Epithelial cell of esophagus (primary cell): ENCODE results near the gene GPR146.
"Not testable (repeated sequence)": the region's sequence is repeated elsewhere in the genome, so short reads cannot be mapped to it uniquely, and the experiment has no call there.

Experiments
- DNase-seq: peaks from one replicate; pipeline ENCODE4 v3.0.0; 2010; ENCODE audit warnings: low read depth
- H3K4me3 ChIP-seq: 2 replicates; pipeline ENCODE4 v1.5.1; 2011; ENCODE audit warnings: mild to moderate bottlenecking, low read length, control low read depth
- CTCF ChIP-seq: IDR thresholded peaks from 2 replicates; pipeline ENCODE4 v1.5.1; 2011; ENCODE audit warnings: low read depth, mild to moderate bottlenecking, low read length, control low read depth, inconsistent platforms; ENCODE audit not compliant: insufficient read depth; ENCODE audit errors: missing control alignments

GPR146 gene

GRCh38 chr7:1032536-1033181 is 11.7 kb upstream of the GPR146 start:
- DNase-seq = no peak
- H3K4me3 ChIP-seq = no peak overlapping the region
- no peak for TF ChIP-seq CTCF

GRCh38 chr7:1033546-1034145 is 10.7 kb upstream of the GPR146 start:
- no peak for TF ChIP-seq CTCF
- no peak for DNase-seq
- no peak overlapping the region for H3K4me3 ChIP-seq

GRCh38 chr7:1034769-1035168 is 9.6 kb upstream of the GPR146 start:
- DNase-seq, H3K4me3 ChIP-seq: not testable (repeated sequence)

- DNase-seq, H3K4me3 ChIP-seq: not testable (repeated sequence)
These were observed 8.0 kb upstream of the GPR146 start for GRCh38 chr7:1036164-1036928.

GRCh38 chr7:1040233-1040632 is 4.1 kb upstream of the GPR146 start:
- DNase-seq, H3K4me3 ChIP-seq: not testable (repeated sequence)

- DNase-seq = no peak
- no peak for TF ChIP-seq CTCF
- H3K4me3 ChIP-seq = no peak overlapping the region
These were observed 3.6 kb upstream of the GPR146 start for GRCh38 chr7:1040790-1041189.

- TF ChIP-seq CTCF = no peak
- DNase-seq = no peak
- no peak overlapping the region for H3K4me3 ChIP-seq
These were observed 2.5 kb upstream of the GPR146 start for GRCh38 chr7:1041551-1042491.

GRCh38 chr7:1042492-1042833 is 1.9 kb upstream of the GPR146 start:
- DNase-seq = no peak
- H3K4me3 ChIP-seq = no peak overlapping the region
- no peak for TF ChIP-seq CTCF
